GM12872 (cell line): ENCODE results near the gene CDH22.

Source experiments
- CTCF ChIP-seq: IDR thresholded peaks from 3 replicates; pipeline ENCODE4 v1.5.1; 2011; ENCODE audit warnings: low read depth, mild to moderate bottlenecking, low read length, moderate library complexity; ENCODE audit not compliant: insufficient read depth

Gene CDH22

DNA sequence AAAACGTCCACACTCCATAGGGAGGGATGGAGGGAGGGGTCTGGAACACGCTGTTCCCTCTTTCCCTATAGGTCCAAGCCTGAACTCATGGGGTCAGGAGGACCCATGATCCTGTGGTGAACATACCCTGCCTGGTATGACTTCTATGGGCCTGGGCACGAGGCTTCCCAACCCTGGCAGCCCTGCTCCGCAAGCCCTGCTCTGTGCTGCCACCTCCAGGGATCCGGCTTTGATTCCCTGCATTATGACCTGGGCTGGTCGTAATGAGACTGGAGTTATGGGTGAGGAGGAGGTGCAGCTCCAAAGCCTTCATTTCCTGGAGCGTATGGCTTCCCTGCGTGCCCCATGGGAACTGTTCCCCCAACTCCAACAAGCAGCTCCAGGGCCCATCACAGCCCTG lies 54.9 kb downstream of the CDH22 start:
- no peak for TF ChIP-seq CTCF

DNA sequence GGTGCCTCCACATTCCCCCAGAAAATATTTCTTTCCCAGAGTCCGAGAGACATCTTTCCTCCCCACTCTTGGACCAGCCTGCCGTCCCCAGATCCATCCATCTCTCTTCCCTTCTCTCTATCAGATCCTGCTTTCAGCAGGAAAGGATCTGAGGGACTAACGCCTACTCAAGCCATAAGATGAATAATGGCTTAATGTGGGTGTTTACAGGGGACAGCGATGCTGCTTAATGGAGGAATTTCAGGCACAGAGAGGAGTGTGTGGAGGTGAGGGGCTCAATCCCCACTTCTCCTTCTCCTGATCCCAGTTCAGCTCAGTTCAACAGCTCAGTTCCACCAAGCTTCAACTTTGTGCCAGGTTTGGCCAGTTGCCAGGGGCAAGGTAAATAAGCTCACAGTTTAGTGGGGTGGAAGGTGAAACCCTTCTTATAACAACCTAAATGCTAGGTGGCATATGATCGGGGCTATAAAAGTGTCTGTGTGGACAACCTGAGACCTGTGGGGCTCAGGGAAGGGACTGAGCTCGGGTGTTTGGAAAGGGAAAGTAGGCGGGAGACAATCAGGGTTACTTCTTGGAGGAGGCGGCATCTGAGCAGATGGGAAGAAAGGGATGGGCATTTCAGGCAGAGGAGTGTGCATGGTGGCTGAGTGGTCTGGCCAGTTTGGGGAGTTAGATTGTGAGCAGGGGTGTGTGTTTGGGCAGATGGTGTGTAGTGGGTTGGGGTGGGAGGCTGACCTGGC lies 55.8 kb downstream of the CDH22 start:
- no peak for TF ChIP-seq CTCF

- no peak for TF ChIP-seq CTCF
Measured at GRCh38 chr20:46251211-46251673, 57.1 kb downstream of the CDH22 start.

GRCh38 chr20:46250772-46251171 lies 57.5 kb downstream of the CDH22 start:
- no peak for TF ChIP-seq CTCF

GRCh38 chr20:46249671-46250070 lies 58.6 kb downstream of the CDH22 start:
- no peak for TF ChIP-seq CTCF

GRCh38 chr20:46246559-46246958 lies 61.7 kb downstream of the CDH22 start:
- TF ChIP-seq CTCF, result no peak

- TF ChIP-seq CTCF, result no peak
Measured at GRCh38 chr20:46243707-46244628, 64.3 kb downstream of the CDH22 start.
